ENCODE results near the gene MXD3. TPM values are rescaled to one million over a fixed set of nuclear protein-coding genes. Genes with fewer than 3 reads are reported as not detected.

MXD3 gene
- total and polyA plus RNA-seq, 2 donors (not counting 1 experiment from before 2014, with no cell fraction given): 11.5 to 14.8 TPM

- CTCF ChIA-PET: interaction anchor here (0.7 to 7.2 kb wide), 7 partner anchors 15 to 145 kb away, joined by 3 to 60 read pairs (median 3); partner anchors contain the start of genes PRELID1 and RAB24
- Histone ChIP-seq H3K79me2 (ENCODE audit: control insufficient read depth, insufficient read depth, low read length) (peaks cover 39% of the 10 kb centered on the region), H3K4me3 (ENCODE audit: control extremely low read depth in 1 of 5, extremely low read depth in 1 of 5, insufficient read depth in 1 of 5, low read depth in 2 of 5, low read length in 4 of 5) (no peak overlapping the region), H3K4me2 (replicated peaks; ENCODE audit: low read depth, low read length, poor library complexity, severe bottlenecking) (no peak overlapping the region), H3K27ac (ENCODE audit: low read length in 2 of 2) (no peak overlapping the region), H4K20me1 (ENCODE audit: control insufficient read depth, insufficient read depth, low read length, poor library complexity, severe bottlenecking) (peaks cover 24% of the 10 kb centered on the region), H3K9me3 (ENCODE audit: control extremely low read depth in 1 of 3, control insufficient read depth in 2 of 3, insufficient read depth in 1 of 3, low read length in 2 of 3) (no peaks in the 10 kb centered on the region), H2AFZ (ENCODE audit: insufficient read depth, low read depth, low read length, poor library complexity, severe bottlenecking) (no peak overlapping the region), H3K27me3 (replicated peaks in 1 of 4; ENCODE audit: control extremely low read depth in 1 of 4, control insufficient read depth in 3 of 4, insufficient read depth in 4 of 4, low read length in 3 of 4) (no peaks in the 10 kb centered on the region), H3K4me1 (ENCODE audit: control insufficient read depth in 2 of 2, insufficient read depth in 2 of 2, low read length in 2 of 2) (peaks cover 44 to 55% of the 10 kb centered on the region in 2 donors), H3K36me3 (replicated peaks in 1 of 2; ENCODE audit: control extremely low read depth in 1 of 2, control insufficient read depth in 1 of 2, extremely low read depth in 1 of 2, insufficient read depth in 2 of 2, low read length in 1 of 2) (peaks cover 0 to 12% of the 10 kb centered on the region in 2 experiments), H3K9ac (ENCODE audit: low read length) (no peak overlapping the region)
- Mint-ChIP-seq H3K9me3 (ENCODE audit: insufficient read depth) (no peaks in the 10 kb centered on the region), H3K4me1 (peaks cover 69% of the 10 kb centered on the region), H3K27ac (peak overlapping the region; percentile 20), H3K4me3 (peak overlapping the region; percentile 13), H3K27me3 (no peaks in the 10 kb centered on the region)
- POLR2A ChIA-PET: no interaction called here
- intact Hi-C loops (cut with micrococcal nuclease): loop anchor here (2.0 kb wide), 3 partner anchors 15 to 223 kb away; partner anchors contain the start of gene NSD1
- 20% methylated on average over 1 of the region's 1 CpG for WGBS (ENCODE audit: insufficient coverage)
- DNase-seq (peak; percentile 5), ATAC-seq (ENCODE audit: low read depth) (no peak)
- no peak for TF ChIP-seq CTCF (IDR thresholded peaks at IDR 0.05)
- TF ChIP-seq EZH2 (IDR thresholded peaks at IDR 0.05; ENCODE audit: borderline replicate concordance, insufficient read depth, low read depth, low read length, poor library complexity, severe bottlenecking): no peak
Observed at GRCh38 chr5:177355868-177356168, 44.1 kb upstream of the MXD3 start.

- Mint-ChIP-seq H3K4me3 (peak overlapping the region; percentile 13), H3K27me3 (no peaks in the 10 kb centered on the region), H3K9me3 (ENCODE audit: insufficient read depth) (no peaks in the 10 kb centered on the region), H3K4me1 (peaks cover 71% of the 10 kb centered on the region), H3K27ac (peak overlapping the region; percentile 20)
- no peaks in the 10 kb centered on the region for H3K9me3 ChIP-seq (ENCODE audit: control extremely low read depth in 1 of 3, control insufficient read depth in 2 of 3, insufficient read depth in 1 of 3, low read length in 2 of 3)
- no peak for TF ChIP-seq EZH2 (IDR thresholded peaks at IDR 0.05; ENCODE audit: borderline replicate concordance, insufficient read depth, low read depth, low read length, poor library complexity, severe bottlenecking)
- TF ChIP-seq CTCF (IDR thresholded peaks at IDR 0.05): no peak
- peaks cover 46 to 57% of the 10 kb centered on the region in 2 donors for H3K4me1 ChIP-seq (ENCODE audit: control insufficient read depth in 2 of 2, insufficient read depth in 2 of 2, low read length in 2 of 2)
- CTCF ChIA-PET: interaction anchor here (0.9 to 7.2 kb wide), 5 partner anchors 16 to 100 kb away, joined by 3 to 60 read pairs (median 4); partner anchors contain the start of genes PRELID1 and RAB24
- peaks cover 24% of the 10 kb centered on the region for H4K20me1 ChIP-seq (ENCODE audit: control insufficient read depth, insufficient read depth, low read length, poor library complexity, severe bottlenecking)
- ATAC-seq (ENCODE audit: low read depth): no peak
- H2AFZ ChIP-seq (ENCODE audit: insufficient read depth, low read depth, low read length, poor library complexity, severe bottlenecking): no peak overlapping the region
- H3K79me2 ChIP-seq (ENCODE audit: control insufficient read depth, insufficient read depth, low read length): peaks cover 39% of the 10 kb centered on the region
- POLR2A ChIA-PET: no interaction called here
- no peak overlapping the region for H3K4me2 ChIP-seq (replicated peaks; ENCODE audit: low read depth, low read length, poor library complexity, severe bottlenecking)
- no peak overlapping the region for H3K9ac ChIP-seq (ENCODE audit: low read length)
- peaks cover 0 to 12% of the 10 kb centered on the region in 2 experiments for H3K36me3 ChIP-seq (replicated peaks in 1 of 2; ENCODE audit: control extremely low read depth in 1 of 2, control insufficient read depth in 1 of 2, extremely low read depth in 1 of 2, insufficient read depth in 2 of 2, low read length in 1 of 2)
- peak; percentile 7 for DNase-seq
- no peaks in the 10 kb centered on the region for H3K27me3 ChIP-seq (replicated peaks in 1 of 4; ENCODE audit: control extremely low read depth in 1 of 4, control insufficient read depth in 3 of 4, insufficient read depth in 4 of 4, low read length in 3 of 4)
- no peak overlapping the region for H3K27ac ChIP-seq (ENCODE audit: low read length in 2 of 2)
- intact Hi-C loops (cut with micrococcal nuclease): no loop called here
- H3K4me3 ChIP-seq (ENCODE audit: control extremely low read depth in 1 of 5, extremely low read depth in 1 of 5, insufficient read depth in 1 of 5, low read depth in 2 of 5, low read length in 4 of 5): no peak overlapping the region
- no CpG with 5 or more reads among the region's 1 CpG for WGBS (ENCODE audit: insufficient coverage)
Observed at GRCh38 chr5:177355162-177355867, 43.6 kb upstream of the MXD3 start.

Measured in B cell (primary cell).